Neural progenitor cell (in vitro differentiated cells): ENCODE data around the gene NRTN. TPM values are rescaled to one million over a fixed set of nuclear protein-coding genes. Genes with fewer than 3 reads are reported as not detected.

Experiments
- DNase-seq: peaks from one replicate; pipeline ENCODE4 v3.0.0-alpha.2; 2016; ENCODE audit warnings: low spot score
- H2AFZ ChIP-seq: fragments of 200-600 bp; sonication (generic); replicated peaks from 2 replicates; pipeline ENCODE4 v1.6.1; 2016; ENCODE audit warnings: antibody characterized with exemption
- H3F3A ChIP-seq: fragments of 200-600 bp; sonication (generic); 2 replicates; pipeline ENCODE4 v1.6.1; 2016; ENCODE audit warnings: antibody characterized with exemption, low read depth
- H3K27ac ChIP-seq: fragments of 200-600 bp; sonication (generic); 2 replicates; pipeline ENCODE4 v1.5.1; 2016; ENCODE audit warnings: mild to moderate bottlenecking
- H3K27me3 ChIP-seq: fragments of 200-600 bp; sonication (generic); 2 replicates; pipeline ENCODE4 v1.6.1; 2016; ENCODE audit warnings: mild to moderate bottlenecking, moderate library complexity
- H3K36me3 ChIP-seq: fragments of 200-600 bp; sonication (generic); 2 replicates; pipeline ENCODE4 v1.5.1; 2016
- H3K4me1 ChIP-seq: fragments of 200-600 bp; sonication (generic); 2 replicates; pipeline ENCODE4 v1.6.1; 2016; ENCODE audit warnings: mixed run types
- H3K4me2 ChIP-seq: fragments of 200-600 bp; sonication (generic); 2 replicates; pipeline ENCODE4 v1.6.1; 2016
- H3K4me3 ChIP-seq: fragments of 200-600 bp; sonication (generic); 2 replicates; pipeline ENCODE4 v1.5.1; 2016
- H3K79me2 ChIP-seq: fragments of 200-600 bp; sonication (generic); 2 replicates; pipeline ENCODE4 v1.6.1; 2016; ENCODE audit warnings: low read depth
- H3K9ac ChIP-seq: fragments of 200-600 bp; sonication (generic); 2 replicates; pipeline ENCODE4 v1.6.1; 2016
- H3K9me3 ChIP-seq: fragments of 200-600 bp; sonication (generic); 2 replicates; pipeline ENCODE4 v1.5.1; 2016; ENCODE audit warnings: low read depth
- H4K20me1 ChIP-seq: fragments of 200-600 bp; sonication (generic); 2 replicates; pipeline ENCODE4 v1.6.1; 2016; ENCODE audit warnings: low read depth
- H3K27ac Mint-ChIP-seq: 3 replicates; pipeline ENCODE4 v1.8.0; 2021; ENCODE audit warnings: mixed read lengths
- H3K27me3 Mint-ChIP-seq: 2 replicates; pipeline ENCODE4 v1.8.0; 2022; ENCODE audit warnings: low read depth, mild to moderate bottlenecking, inconsistent platforms, moderate library complexity, mixed read lengths; ENCODE audit not compliant: insufficient read depth
- H3K36me3 Mint-ChIP-seq: 3 replicates; pipeline ENCODE4 v1.8.0; 2021; ENCODE audit warnings: mixed read lengths
- H3K4me1 Mint-ChIP-seq: 3 replicates; pipeline ENCODE4 v1.8.0; 2021; ENCODE audit warnings: mixed read lengths
- H3K4me3 Mint-ChIP-seq: 3 replicates; pipeline ENCODE4 v1.8.0; 2021; ENCODE audit warnings: mild to moderate bottlenecking, moderate library complexity, mixed read lengths
- H3K9me3 Mint-ChIP-seq: 3 replicates; pipeline ENCODE4 v1.8.0; 2020; ENCODE audit warnings: mixed read lengths
- CTCF ChIP-seq: fragments of 200-600 bp; sonication (generic); IDR thresholded peaks from 2 replicates; pipeline ENCODE4 v1.5.1; 2017; ENCODE audit warnings: antibody characterized with exemption, mild to moderate bottlenecking
- EZH2 ChIP-seq: fragments of 200-600 bp; sonication (generic); IDR thresholded peaks from 2 replicates; pipeline ENCODE4 v1.6.1; 2017; ENCODE audit warnings: antibody characterized with exemption, mild to moderate bottlenecking, moderate library complexity
- EZH2phosphoT487 ChIP-seq: fragments of 200-600 bp; sonication (generic); IDR thresholded peaks from 2 replicates; pipeline ENCODE4 v1.6.1; 2017; ENCODE audit warnings: antibody characterized with exemption
- total RNA-seq: library from RNA; depleted of rRNA; stranded (reverse); fragments of >200 nt; gene quantifications from 2 replicates; pipeline ENCODE4 v1.2.3, GENCODE V29; 2015; ENCODE audit warnings: low replicate concordance

The NRTN gene
- total RNA-seq, 1 donor from 2014 or later, result 2.4 TPM

DNA sequence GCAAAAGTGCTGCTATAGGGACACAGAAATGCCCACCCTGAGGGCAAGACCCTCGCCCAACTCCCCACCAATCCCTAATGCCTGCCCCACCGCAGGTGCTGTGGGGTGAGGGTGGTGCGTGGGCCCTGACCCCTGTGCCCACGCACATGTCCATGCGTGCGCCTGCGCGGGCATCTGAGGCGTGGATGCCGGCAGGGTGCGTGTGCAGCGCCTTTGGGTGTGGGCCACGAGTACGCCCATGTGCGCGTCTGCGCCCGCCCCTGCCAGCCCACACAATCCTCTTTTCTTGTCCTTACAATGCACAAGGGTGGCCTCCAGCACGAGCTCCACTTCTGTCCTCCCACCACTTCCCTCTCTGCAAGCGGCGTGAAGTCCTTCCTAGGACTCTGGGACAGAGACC, 20.3 kb downstream of the NRTN start:
- no peak overlapping the region for H3K4me3 ChIP-seq
- H3K36me3 Mint-ChIP-seq, result no peaks in the 10 kb centered on the region
- H3K9me3 Mint-ChIP-seq, result no peaks in the 10 kb centered on the region
- H3K27ac ChIP-seq, result no peak overlapping the region
- H3K79me2 ChIP-seq, result no peaks in the 10 kb centered on the region
- no peaks in the 10 kb centered on the region for H3K27me3 ChIP-seq
- no peak overlapping the region for H3K27ac Mint-ChIP-seq
- peaks cover 4% of the 10 kb centered on the region for H3K4me1 ChIP-seq
- TF ChIP-seq EZH2phosphoT487, result no peak
- no peak for TF ChIP-seq CTCF
- no peak for TF ChIP-seq EZH2
- no peak overlapping the region for H3K4me2 ChIP-seq
- no peaks in the 10 kb centered on the region for H3K9me3 ChIP-seq
- H3K9ac ChIP-seq, result no peak overlapping the region
- no peak overlapping the region for H3K4me3 Mint-ChIP-seq
- no peak overlapping the region for H2AFZ ChIP-seq
- no peak for DNase-seq
- no peaks in the 10 kb centered on the region for H3K36me3 ChIP-seq
- peaks cover 13% of the 10 kb centered on the region for H3K27me3 Mint-ChIP-seq
- H3K4me1 Mint-ChIP-seq, result peaks cover 12% of the 10 kb centered on the region
- peaks cover 5% of the 10 kb centered on the region for H4K20me1 ChIP-seq
- H3F3A ChIP-seq, result peaks cover 21% of the 10 kb centered on the region

DNA sequence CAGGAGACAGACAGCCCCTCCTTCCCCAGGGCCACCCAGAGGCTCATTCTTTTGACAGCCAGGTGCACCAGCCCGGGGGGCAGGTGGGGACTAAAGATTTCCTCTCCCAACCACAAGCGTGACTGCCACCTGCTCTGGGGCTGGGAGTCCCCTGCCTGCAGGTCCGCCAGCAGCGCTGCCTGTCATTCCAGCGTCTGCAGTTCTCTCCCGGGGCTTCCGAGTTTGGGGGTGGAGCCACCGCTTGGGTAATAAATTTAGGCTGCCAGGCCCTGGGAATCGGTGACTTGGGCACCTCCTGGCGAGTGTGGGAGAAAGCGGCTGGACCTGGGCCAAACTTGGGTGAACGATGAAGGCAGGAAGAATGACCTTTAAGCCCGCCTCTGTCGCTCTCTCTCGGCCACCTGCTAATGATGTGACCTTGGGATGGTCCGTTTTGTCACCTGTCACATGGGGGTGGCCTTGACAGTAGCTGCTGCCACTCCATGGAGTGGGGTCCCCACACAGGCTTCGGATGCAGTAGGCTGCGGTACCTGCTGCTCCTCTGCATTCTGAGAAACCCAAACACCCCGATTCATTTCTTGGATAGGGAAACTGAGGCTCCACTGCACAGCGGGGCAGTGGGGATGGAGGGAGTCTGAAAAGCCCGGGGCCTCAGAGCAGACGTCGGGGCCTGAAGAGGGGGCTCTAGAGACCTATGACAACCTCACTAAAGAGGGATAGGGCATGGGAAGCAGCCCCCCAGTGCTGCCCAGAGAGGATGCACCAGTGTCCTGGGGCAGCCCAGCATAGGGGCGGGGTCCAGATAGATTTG, 21.9 kb downstream of the NRTN start:
- Histone ChIP-seq H3K9ac (no peak overlapping the region), H3K36me3 (no peaks in the 10 kb centered on the region), H4K20me1 (peaks cover 5% of the 10 kb centered on the region), H3K4me2 (peak overlapping the region; percentile 60), H3K9me3 (no peaks in the 10 kb centered on the region), H3K4me3 (no peak overlapping the region), H2AFZ (no peak overlapping the region), H3K4me1 (peaks cover 4% of the 10 kb centered on the region), H3F3A (peaks cover 21% of the 10 kb centered on the region), H3K79me2 (no peaks in the 10 kb centered on the region), H3K27me3 (no peaks in the 10 kb centered on the region), H3K27ac (no peak overlapping the region)
- peak overlapping the region; percentile 80 for H3K27ac Mint-ChIP-seq
- no peak for TF ChIP-seq EZH2phosphoT487
- TF ChIP-seq CTCF, result no peak
- TF ChIP-seq EZH2, result no peak
- peak overlapping the region; percentile 85 for H3K4me3 Mint-ChIP-seq
- H3K27me3 Mint-ChIP-seq, result peaks cover 17% of the 10 kb centered on the region
- no peaks in the 10 kb centered on the region for H3K36me3 Mint-ChIP-seq
- peaks cover 13% of the 10 kb centered on the region for H3K4me1 Mint-ChIP-seq
- peak; percentile 82 for DNase-seq
- H3K9me3 Mint-ChIP-seq, result no peaks in the 10 kb centered on the region

DNA sequence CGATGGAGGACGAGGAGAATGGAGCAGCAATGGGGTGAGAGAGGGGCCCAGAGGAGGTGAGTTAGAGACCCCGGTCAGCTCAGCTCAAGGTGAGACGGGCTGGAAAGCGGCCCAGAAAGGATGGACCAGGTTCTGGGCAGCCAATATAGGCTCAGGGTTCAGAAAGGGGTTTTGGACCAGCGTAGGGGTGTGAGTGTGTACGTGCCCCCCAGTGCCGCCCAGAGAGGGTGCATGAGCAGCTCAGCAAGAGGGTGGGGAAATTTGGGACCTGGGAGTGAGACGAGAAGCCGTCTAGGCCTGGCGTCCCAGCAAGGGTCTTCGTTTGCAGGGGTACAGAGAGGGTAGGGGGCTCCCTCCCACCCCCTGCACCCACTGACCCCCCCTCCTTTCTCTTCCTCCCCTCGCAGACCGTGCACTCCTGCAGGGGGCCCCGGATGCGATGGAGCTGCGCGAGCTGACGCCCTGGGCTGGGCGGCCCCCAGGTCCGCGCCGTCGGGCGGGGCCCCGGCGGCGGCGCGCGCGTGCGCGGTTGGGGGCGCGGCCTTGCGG, 22.5 kb downstream of the NRTN start:
- Histone ChIP-seq H3F3A (peaks cover 21% of the 10 kb centered on the region), H4K20me1 (peaks cover 5% of the 10 kb centered on the region), H3K27ac (no peak overlapping the region), H2AFZ (no peak overlapping the region), H3K27me3 (no peaks in the 10 kb centered on the region), H3K4me1 (peaks cover 4% of the 10 kb centered on the region), H3K9me3 (no peaks in the 10 kb centered on the region), H3K9ac (no peak overlapping the region), H3K36me3 (no peaks in the 10 kb centered on the region), H3K4me3 (peak overlapping the region; percentile 56), H3K79me2 (no peaks in the 10 kb centered on the region), H3K4me2 (peak overlapping the region; percentile 60)
- TF ChIP-seq EZH2 (no peak), CTCF (no peak), EZH2phosphoT487 (no peak)
- H3K9me3 Mint-ChIP-seq, result no peaks in the 10 kb centered on the region
- H3K36me3 Mint-ChIP-seq, result no peaks in the 10 kb centered on the region
- H3K4me1 Mint-ChIP-seq, result peaks cover 13% of the 10 kb centered on the region
- peak overlapping the region; percentile 80 for H3K27ac Mint-ChIP-seq
- H3K27me3 Mint-ChIP-seq, result peaks cover 14% of the 10 kb centered on the region
- peak overlapping the region; percentile 85 for H3K4me3 Mint-ChIP-seq
- DNase-seq, result no peak
